GM21423 (cell line): ENCODE data around the gene ITPKB.
"Not testable (repeated sequence)": the region's sequence is repeated elsewhere in the genome, so short reads cannot be mapped to it uniquely, and the experiment has no call there.

Experiments used
- ATAC-seq: cut with Tn5 transposase; IDR thresholded peaks from one replicate; pipeline ENCODE4 v1.9.1; 2021; ENCODE audit warnings: mild to moderate bottlenecking, moderate library complexity; ENCODE audit not compliant: unreplicated experiment

Gene ITPKB

DNA sequence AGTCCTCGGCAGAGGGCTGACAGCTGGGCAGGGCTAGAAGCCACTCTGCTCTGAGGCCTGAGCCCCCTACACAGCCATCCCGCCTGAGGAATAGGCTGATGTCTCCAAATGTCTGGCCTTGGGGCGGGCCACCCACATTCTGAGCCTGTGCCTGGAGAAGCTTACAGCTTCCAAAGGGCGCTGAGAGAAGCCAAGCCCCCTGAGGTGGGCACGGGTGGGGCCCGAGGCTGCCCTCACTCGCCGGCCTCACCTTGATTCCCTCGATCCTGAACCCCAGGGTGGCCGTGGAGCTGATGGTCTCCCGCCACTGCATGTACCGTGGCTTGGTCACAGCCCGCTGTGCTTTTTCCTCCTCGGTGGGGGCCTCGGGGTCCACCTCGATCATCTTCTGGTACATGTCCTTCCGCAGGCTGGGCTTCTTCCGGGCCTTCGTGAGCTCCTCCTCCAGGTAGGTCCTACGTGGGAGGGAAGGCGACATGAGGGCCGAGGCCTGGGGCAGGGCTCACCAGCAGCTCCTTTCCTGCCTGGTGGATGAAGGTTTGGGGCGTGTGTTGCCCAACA is 97.3 kb downstream of the ITPKB start:
- ATAC-seq, result no peak

GRCh38 chr1:226640321-226641136 is 98.6 kb downstream of the ITPKB start:
- no peak for ATAC-seq

DNA sequence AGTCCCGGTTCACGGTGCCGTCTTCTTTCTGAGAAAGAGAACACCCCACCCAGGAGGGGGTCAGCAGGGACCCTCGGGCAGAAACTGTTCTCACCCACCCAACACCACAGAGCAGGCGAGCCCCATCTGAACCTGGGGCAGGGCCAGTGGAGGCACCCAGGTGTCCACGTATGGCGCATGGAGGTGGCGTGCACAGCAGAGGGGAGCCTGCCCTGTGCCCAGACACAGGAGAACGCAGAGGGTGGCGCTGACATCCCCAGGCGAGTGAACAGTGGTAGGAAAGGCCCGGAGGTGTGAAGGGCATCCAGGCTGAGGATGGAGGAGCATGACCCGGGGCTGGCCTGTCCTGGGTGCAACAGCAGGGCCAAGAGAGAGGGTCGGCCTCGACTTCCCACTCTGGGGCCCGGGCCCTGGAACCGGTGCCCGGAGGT is 99.4 kb downstream of the ITPKB start:
- ATAC-seq, result no peak

DNA sequence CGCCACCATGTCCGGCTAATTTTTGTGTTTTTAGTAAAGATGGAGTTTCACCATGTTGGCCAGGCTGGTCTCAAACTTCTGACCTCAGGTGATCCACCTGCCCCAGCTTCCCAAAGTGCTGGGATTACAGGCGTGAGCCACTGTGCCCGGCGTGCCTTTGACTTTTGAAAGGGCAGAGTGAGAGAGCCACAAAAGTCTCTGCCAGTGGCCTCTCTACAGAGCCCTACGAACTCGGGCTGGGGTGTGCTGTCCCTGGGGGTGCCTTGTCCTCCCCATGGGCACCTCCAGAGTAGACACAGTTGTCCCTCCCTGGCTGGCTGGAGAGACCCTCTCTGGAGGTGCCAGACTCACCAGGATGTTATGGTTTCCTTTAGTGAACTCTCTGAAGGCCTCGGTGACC is 99.9 kb downstream of the ITPKB start:
- ATAC-seq, result not testable (repeated sequence)

DNA sequence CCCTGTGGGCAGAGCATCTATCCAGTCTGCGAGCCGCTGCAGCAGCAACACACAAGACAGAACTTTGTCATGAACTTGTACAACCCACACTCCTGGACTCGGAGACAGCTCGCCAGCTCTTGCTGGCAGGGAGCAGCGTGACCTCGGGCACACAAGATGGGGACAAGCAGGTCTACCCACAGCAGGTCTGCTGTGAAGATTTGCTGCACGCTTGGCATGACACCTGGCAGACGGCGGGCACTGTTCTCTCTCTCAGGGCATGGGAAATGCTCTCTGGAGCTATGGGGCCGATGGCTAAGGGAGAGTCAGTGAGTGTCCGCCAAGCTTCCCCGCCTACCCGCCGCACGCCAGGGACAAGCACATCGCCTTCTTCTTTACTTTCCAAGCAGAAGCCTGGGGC is 100.5 kb downstream of the ITPKB start:
- ATAC-seq, result no peak

GRCh38 chr1:226638001-226638601 is 101.0 kb downstream of the ITPKB start:
- no peak for ATAC-seq

- no peak for ATAC-seq
These were observed 101.7 kb downstream of the ITPKB start for GRCh38 chr1:226637147-226637935.

GRCh38 chr1:226636847-226637096 is 102.3 kb downstream of the ITPKB start:
- ATAC-seq, result no peak

GRCh38 chr1:226635456-226635941 is 103.6 kb downstream of the ITPKB start:
- no peak for ATAC-seq

GRCh38 chr1:226634611-226635246 is 104.4 kb downstream of the ITPKB start:
- no peak for ATAC-seq

DNA sequence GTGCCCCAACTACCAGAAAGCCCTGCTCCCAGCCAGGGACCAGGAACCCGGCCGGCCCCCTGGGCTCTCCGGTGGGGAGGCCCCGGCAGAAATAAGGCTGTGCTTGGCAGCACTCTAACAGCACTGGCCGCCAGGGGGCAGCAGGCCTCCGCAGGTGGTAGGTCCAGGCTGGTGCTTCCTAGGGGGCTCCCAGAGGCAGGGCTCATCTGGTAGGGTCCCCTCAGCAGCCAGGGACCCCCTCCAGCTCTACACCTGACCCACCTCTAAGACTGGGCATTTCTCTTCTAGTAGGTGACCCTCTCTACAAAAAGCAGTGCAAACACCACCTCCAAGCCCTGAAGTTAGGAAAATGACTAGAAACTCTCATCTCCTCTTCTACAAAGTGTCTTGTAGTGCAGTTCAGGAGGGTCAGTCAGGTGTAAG is 104.9 kb downstream of the ITPKB start:
- ATAC-seq, result peak; percentile 76

DNA sequence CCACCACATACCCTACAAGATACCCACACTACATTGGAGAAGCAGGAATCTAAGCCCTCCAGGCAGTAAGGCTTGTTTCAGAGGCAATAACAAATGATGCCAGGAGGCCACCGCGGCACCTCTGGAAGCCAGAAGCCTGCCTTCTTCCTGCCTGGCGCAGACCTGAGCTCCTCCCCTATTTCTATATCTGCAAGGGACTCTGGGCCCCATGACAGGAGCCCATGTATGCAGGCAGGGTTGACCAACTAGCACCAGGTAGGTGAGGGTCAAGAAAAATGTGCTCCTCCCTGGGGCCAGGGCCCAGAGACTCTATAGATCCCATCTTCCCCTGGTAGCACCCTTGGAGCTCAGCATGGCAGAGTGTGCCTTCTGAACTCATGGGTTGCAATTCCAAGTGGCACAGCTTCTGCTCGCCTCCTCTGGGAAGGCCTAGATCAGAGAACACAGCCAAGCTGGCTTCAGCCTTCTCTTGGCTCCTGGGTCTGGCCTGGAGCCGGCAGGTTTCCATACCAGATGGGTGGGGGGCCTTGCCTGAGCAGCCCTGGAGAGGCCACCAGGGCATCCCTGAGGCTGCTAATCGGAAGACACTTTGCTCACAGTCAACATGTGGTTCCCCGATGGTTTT is 105.4 kb downstream of the ITPKB start:
- ATAC-seq, result peak; percentile 4

DNA sequence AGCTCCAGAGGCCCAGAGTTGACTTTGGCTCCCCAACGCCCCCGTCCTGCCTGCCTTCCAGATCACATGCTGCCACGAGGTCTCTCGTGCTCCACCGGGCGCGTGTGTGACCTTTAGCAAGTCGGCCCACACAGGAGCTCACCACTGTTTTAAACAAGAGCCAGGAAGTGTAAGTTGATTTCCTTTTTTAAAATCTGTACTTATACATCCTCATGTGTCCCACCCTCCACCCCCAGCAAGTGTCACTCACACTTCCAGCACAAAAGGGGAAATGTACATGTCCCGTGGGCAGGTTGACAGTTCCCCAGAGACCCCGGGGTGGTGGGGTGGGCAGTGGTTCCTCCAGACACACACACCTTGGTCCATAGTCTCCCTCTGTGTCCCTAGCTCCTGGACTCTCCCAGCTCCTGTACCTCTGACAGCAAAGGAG is 106.1 kb downstream of the ITPKB start:
- ATAC-seq, result no peak

GRCh38 chr1:226632169-226632879 is 106.8 kb downstream of the ITPKB start:
- ATAC-seq, result no peak

- ATAC-seq, result no peak
These were observed 107.7 kb downstream of the ITPKB start for GRCh38 chr1:226631229-226632000.

- ATAC-seq, result no peak
These were observed 108.5 kb downstream of the ITPKB start for GRCh38 chr1:226630592-226630991.

DNA sequence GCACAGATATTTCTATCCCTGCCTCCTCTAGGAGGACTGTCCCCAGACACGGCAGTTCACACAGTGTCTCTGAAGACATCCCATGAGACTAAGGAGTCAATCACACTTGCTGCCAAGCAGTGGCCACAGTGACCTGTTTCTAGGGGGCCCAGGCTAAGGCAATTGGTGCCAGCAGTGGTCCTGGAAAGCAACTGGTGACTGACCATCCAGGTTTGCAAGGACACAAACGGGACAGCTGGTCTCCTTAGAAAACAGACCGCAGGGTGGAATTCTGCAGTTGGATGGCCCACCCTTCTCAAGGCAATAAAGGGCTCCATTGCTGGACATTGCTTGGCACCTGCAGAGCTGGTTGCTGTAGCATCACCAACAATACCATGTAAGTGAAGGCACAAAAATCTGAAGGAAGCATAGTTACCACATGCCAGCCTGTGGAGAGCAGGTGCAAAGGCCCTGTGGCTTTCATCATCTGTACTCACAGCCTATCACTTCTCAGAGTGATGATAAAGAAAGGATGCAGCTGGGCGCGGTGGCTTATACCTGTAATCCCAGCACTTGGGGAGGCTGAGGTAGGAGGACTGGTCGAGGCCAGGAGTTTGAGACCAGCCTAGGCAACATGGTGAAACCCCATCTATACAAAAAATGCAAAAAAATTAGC is 109.1 kb downstream of the ITPKB start:
- no peak for ATAC-seq

- ATAC-seq, result no peak
These were observed 109.7 kb downstream of the ITPKB start for GRCh38 chr1:226629210-226629895.
